Body of pancreas (tissue), 4 donors: ENCODE measurements around the gene AQP5.

Source experiments
- POLR2A ChIP-seq, 3 donors: fragments of 450-650 bp; IDR thresholded peaks; one replicate each; pipeline ENCODE4 v1.6.1; 2016; ENCODE audit warnings: antibody characterized with exemption in 3 of 3, mild to moderate bottlenecking in 2 of 3
- TF ChIP-seq, protein P1 (sequence below), 7 experiments: fragments of 450-650 bp in 4 of 7; fragments of 200-600 bp in 3 of 7; sonication (generic) in 3 of 7; IDR thresholded peaks; one replicate each; pipeline ENCODE4 v1.5.1; 2016 to 2019; ENCODE audit warnings: antibody characterized with exemption in 7 of 7

- TF ChIP-seq POLR2A (IDR thresholded peaks at IDR 0.05): no peak
- TF ChIP-seq, protein P1, sequence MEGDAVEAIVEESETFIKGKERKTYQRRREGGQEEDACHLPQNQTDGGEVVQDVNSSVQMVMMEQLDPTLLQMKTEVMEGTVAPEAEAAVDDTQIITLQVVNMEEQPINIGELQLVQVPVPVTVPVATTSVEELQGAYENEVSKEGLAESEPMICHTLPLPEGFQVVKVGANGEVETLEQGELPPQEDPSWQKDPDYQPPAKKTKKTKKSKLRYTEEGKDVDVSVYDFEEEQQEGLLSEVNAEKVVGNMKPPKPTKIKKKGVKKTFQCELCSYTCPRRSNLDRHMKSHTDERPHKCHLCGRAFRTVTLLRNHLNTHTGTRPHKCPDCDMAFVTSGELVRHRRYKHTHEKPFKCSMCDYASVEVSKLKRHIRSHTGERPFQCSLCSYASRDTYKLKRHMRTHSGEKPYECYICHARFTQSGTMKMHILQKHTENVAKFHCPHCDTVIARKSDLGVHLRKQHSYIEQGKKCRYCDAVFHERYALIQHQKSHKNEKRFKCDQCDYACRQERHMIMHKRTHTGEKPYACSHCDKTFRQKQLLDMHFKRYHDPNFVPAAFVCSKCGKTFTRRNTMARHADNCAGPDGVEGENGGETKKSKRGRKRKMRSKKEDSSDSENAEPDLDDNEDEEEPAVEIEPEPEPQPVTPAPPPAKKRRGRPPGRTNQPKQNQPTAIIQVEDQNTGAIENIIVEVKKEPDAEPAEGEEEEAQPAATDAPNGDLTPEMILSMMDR (IDR thresholded peaks at IDR 0.05): no peak
Observed at GRCh38 chr12:49951411-49952240, 10.0 kb upstream of the AQP5 start.
